ENCODE data around the gene DNAH6. TPM values are rescaled to one million over a fixed set of nuclear protein-coding genes. Genes with fewer than 3 reads are reported as not detected.

DNAH6 gene
- total and polyA plus RNA-seq, 2 of the 13 experiments (the other 11 are each of a cell fraction or from before 2014, with no cell fraction given) = 0.01 TPM; not detected in 1

- H3K4me2 ChIP-seq (ENCODE audit: low read depth, low read length) = no peak overlapping the region
- H3K27me3 ChIP-seq (ENCODE audit: control insufficient read depth in 1 of 2, insufficient read depth in 2 of 2, low read length in 2 of 2) = no peaks in the 10 kb centered on the region
- ATAC-seq (no peak), FAIRE-seq (no peak), DNase-seq (ENCODE audit: low spot score) (no peak)
- H3K36me3 ChIP-seq (replicated peaks in 1 of 2; ENCODE audit: control insufficient read depth in 1 of 2, insufficient read depth in 2 of 2, low read length in 2 of 2) = no peaks in the 10 kb centered on the region
- peaks cover 24% of the 10 kb centered on the region for H3K4me1 ChIP-seq (ENCODE audit: insufficient read depth, low read length)
- 44% methylated on average over 3 of the region's 3 CpGs for WGBS (ENCODE audit: low lambda C conversion rate)
- H3K4me3 ChIP-seq (replicated peaks in 1 of 3; ENCODE audit: insufficient read depth in 1 of 3, low read depth in 2 of 3, low read length in 3 of 3) = no peak overlapping the region
- no peak overlapping the region for H3K9ac ChIP-seq (ENCODE audit: insufficient read depth, low read depth, low read length)
- no peak overlapping the region for H3K27ac ChIP-seq (ENCODE audit: extremely low read length, insufficient read depth, low read length)
- H3K9me3 ChIP-seq (ENCODE audit: low read length) = no peaks in the 10 kb centered on the region
- no peak overlapping the region for H2AFZ ChIP-seq (ENCODE audit: low read length)
- intact Hi-C loops (cut with micrococcal nuclease; ENCODE audit: unreplicated experiment) = no loop called here
- BruUV-seq (replicated peaks) = no TSS peak
- in situ Hi-C loops (cut with HindIII; ENCODE audit: extremely low pct_ligation_motif_present, low pct_unique_long_range_greater_than_20kb) = no loop called here
- ChIA-PET POLR2A (no interaction called here), CTCF (ENCODE audit: low intra/inter-chr PET ratio, low total read pairs) (no interaction called here)
- H3K79me2 ChIP-seq (ENCODE audit: insufficient read depth, low read length) = no peaks in the 10 kb centered on the region
- TF ChIP-seq CSRNP2 (CRISPR knock-in tag; conservative IDR thresholded peaks at IDR 0.05; ENCODE audit: low read depth) = no peak
- TF ChIP-seq ATF2 (CRISPR knock-in tag; IDR thresholded peaks at IDR 0.05) = no peak
- no peaks in the 10 kb centered on the region for H4K20me1 ChIP-seq (ENCODE audit: insufficient read depth, low read length)
Measured at GRCh38 chr2:84482603-84483002, 33.7 kb upstream of the DNAH6 start.

GRCh38 chr2:84483320-84483719 is 33.0 kb upstream of the DNAH6 start:
- in situ Hi-C loops (cut with HindIII; ENCODE audit: extremely low pct_ligation_motif_present, low pct_unique_long_range_greater_than_20kb) = no loop called here
- CTCF ChIA-PET (ENCODE audit: low intra/inter-chr PET ratio, low total read pairs) = no interaction called here
- H3K4me1 ChIP-seq (ENCODE audit: insufficient read depth, low read length) = peaks cover 30% of the 10 kb centered on the region
- no peak overlapping the region for H3K27ac ChIP-seq (ENCODE audit: extremely low read length, insufficient read depth, low read length)
- H3K79me2 ChIP-seq (ENCODE audit: insufficient read depth, low read length) = no peaks in the 10 kb centered on the region
- BruUV-seq (replicated peaks) = no TSS peak
- H3K9ac ChIP-seq (ENCODE audit: insufficient read depth, low read depth, low read length) = no peak overlapping the region
- no peak for DNase-seq (ENCODE audit: low spot score)
- H3K4me3 ChIP-seq (replicated peaks in 1 of 3; ENCODE audit: insufficient read depth in 1 of 3, low read depth in 2 of 3, low read length in 3 of 3) = no peak overlapping the region
- H3K27me3 ChIP-seq (ENCODE audit: control insufficient read depth in 1 of 2, insufficient read depth in 2 of 2, low read length in 2 of 2) = no peaks in the 10 kb centered on the region
- FAIRE-seq = no peak
- H3K9me3 ChIP-seq (ENCODE audit: low read length) = no peaks in the 10 kb centered on the region
- H2AFZ ChIP-seq (ENCODE audit: low read length) = no peak overlapping the region
- TF ChIP-seq NFE2L2 (IDR thresholded peaks at IDR 0.05; ENCODE audit: low read length) (peak; percentile 88), HNRNPH1 (optimal IDR thresholded peaks at IDR 0.05; ENCODE audit: low read depth, low read length) (no peak), KDM2A (CRISPR knock-in tag; IDR thresholded peaks at IDR 0.05; ENCODE audit: borderline replicate concordance, low read depth) (no peak)
- H3K36me3 ChIP-seq (replicated peaks in 1 of 2; ENCODE audit: control insufficient read depth in 1 of 2, insufficient read depth in 2 of 2, low read length in 2 of 2) = no peaks in the 10 kb centered on the region
- H4K20me1 ChIP-seq (ENCODE audit: insufficient read depth, low read length) = no peaks in the 10 kb centered on the region
- intact Hi-C loops (cut with micrococcal nuclease; ENCODE audit: unreplicated experiment) = no loop called here
- POLR2A ChIA-PET = no interaction called here
- 39% methylated on average over 1 of the region's 1 CpG for WGBS (ENCODE audit: low lambda C conversion rate)
- H3K4me2 ChIP-seq (ENCODE audit: low read depth, low read length) = no peak overlapping the region
- ATAC-seq = no peak
